HG03039 (cell line): ENCODE data around the gene AEN.
"Not testable (repeated sequence)": the region's sequence is repeated elsewhere in the genome, so short reads cannot be mapped to it uniquely, and the experiment has no call there.

Source experiments
- ATAC-seq: cut with Tn5 transposase; IDR thresholded peaks from one replicate; pipeline ENCODE4 v1.9.1; 2021; ENCODE audit warnings: mild to moderate bottlenecking, moderate library complexity; ENCODE audit not compliant: unreplicated experiment

AEN gene

GRCh38 chr15:88630141-88630721, 9.1 kb downstream of the AEN start:
- ATAC-seq: no peak

- ATAC-seq: no peak
These were observed 9.8 kb downstream of the AEN start for GRCh38 chr15:88630798-88631463.

GRCh38 chr15:88631464-88632028, 10.4 kb downstream of the AEN start:
- ATAC-seq: no peak

- ATAC-seq: not testable (repeated sequence)
These were observed 11.7 kb downstream of the AEN start for GRCh38 chr15:88632797-88633196.

- ATAC-seq: no peak
These were observed 13.3 kb downstream of the AEN start for GRCh38 chr15:88634449-88634848.

GRCh38 chr15:88635318-88635717, 14.2 kb downstream of the AEN start:
- ATAC-seq: no peak

GRCh38 chr15:88636050-88636449, 14.9 kb downstream of the AEN start:
- no peak for ATAC-seq

- ATAC-seq: no peak
These were observed 15.5 kb downstream of the AEN start for GRCh38 chr15:88636654-88637053.

GRCh38 chr15:88637436-88637835, 16.3 kb downstream of the AEN start:
- ATAC-seq: no peak

GRCh38 chr15:88637841-88638625, 16.9 kb downstream of the AEN start:
- no peak for ATAC-seq

- peak; percentile 63 for ATAC-seq
These were observed 17.7 kb downstream of the AEN start, which contains the start of gene ISG20 for GRCh38 chr15:88638626-88639372. TSS of gene ISG20 (plus strand) at chr15:88639016. CDS start at chr15:88639367, 351 bp downstream.

- no peak for ATAC-seq
These were observed 20.9 kb downstream of the AEN start for GRCh38 chr15:88641959-88642452.

- ATAC-seq: not testable (repeated sequence)
These were observed 21.4 kb downstream of the AEN start for GRCh38 chr15:88642514-88642913.

GRCh38 chr15:88644741-88645140, 23.6 kb downstream of the AEN start:
- no peak for ATAC-seq

GRCh38 chr15:88645171-88646087, 24.3 kb downstream of the AEN start:
- no peak for ATAC-seq

- ATAC-seq: no peak
These were observed 24.9 kb downstream of the AEN start for GRCh38 chr15:88646088-88646405.

- ATAC-seq: no peak
These were observed 25.8 kb downstream of the AEN start for GRCh38 chr15:88646951-88647350.

GRCh38 chr15:88647351-88648105, 26.4 kb downstream of the AEN start:
- no peak for ATAC-seq
